ENCODE measurements around the gene IPO11.
"Not testable (repeated sequence)": the region's sequence is repeated elsewhere in the genome, so short reads cannot be mapped to it uniquely, and the experiment has no call there.

Gene IPO11

DNA sequence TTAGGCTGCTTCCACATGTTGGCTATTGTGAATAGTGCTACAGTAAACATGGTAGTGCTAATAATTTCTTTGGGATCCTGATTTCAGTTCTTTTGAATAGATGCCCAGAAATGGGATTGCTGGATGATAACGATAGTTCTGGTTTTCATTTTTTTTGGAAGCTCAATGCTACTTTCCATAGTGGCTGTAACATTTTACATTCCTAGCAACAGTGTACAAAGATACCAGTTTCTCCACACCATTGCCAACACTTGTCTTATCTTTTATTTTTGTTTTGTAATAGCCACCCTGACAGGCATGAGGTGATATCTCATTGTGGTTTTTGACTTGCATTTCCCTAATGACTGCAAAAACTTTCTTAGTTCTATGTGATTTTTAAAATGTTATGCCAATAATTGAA, 97.2 kb downstream of the IPO11 start (continued):
- TF ChIP-seq, protein P1, sequence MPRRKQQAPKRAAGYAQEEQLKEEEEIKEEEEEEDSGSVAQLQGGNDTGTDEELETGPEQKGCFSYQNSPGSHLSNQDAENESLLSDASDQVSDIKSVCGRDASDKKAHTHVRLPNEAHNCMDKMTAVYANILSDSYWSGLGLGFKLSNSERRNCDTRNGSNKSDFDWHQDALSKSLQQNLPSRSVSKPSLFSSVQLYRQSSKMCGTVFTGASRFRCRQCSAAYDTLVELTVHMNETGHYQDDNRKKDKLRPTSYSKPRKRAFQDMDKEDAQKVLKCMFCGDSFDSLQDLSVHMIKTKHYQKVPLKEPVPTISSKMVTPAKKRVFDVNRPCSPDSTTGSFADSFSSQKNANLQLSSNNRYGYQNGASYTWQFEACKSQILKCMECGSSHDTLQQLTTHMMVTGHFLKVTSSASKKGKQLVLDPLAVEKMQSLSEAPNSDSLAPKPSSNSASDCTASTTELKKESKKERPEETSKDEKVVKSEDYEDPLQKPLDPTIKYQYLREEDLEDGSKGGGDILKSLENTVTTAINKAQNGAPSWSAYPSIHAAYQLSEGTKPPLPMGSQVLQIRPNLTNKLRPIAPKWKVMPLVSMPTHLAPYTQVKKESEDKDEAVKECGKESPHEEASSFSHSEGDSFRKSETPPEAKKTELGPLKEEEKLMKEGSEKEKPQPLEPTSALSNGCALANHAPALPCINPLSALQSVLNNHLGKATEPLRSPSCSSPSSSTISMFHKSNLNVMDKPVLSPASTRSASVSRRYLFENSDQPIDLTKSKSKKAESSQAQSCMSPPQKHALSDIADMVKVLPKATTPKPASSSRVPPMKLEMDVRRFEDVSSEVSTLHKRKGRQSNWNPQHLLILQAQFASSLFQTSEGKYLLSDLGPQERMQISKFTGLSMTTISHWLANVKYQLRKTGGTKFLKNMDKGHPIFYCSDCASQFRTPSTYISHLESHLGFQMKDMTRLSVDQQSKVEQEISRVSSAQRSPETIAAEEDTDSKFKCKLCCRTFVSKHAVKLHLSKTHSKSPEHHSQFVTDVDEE (CRISPR knock-in tag; IDR thresholded peaks at IDR 0.05): no peak
- TF ChIP-seq, protein P2, sequence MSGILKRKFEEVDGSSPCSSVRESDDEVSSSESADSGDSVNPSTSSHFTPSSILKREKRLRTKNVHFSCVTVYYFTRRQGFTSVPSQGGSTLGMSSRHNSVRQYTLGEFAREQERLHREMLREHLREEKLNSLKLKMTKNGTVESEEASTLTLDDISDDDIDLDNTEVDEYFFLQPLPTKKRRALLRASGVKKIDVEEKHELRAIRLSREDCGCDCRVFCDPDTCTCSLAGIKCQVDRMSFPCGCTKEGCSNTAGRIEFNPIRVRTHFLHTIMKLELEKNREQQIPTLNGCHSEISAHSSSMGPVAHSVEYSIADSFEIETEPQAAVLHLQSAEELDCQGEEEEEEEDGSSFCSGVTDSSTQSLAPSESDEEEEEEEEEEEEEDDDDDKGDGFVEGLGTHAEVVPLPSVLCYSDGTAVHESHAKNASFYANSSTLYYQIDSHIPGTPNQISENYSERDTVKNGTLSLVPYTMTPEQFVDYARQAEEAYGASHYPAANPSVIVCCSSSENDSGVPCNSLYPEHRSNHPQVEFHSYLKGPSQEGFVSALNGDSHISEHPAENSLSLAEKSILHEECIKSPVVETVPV (CRISPR knock-in tag; IDR thresholded peaks at IDR 0.05): no peak
- no peak for TF ChIP-seq ARNTL (CRISPR knock-in tag; IDR thresholded peaks at IDR 0.05; ENCODE audit: borderline replicate concordance, low read depth)
- TF ChIP-seq BACH2 (CRISPR knock-in tag; IDR thresholded peaks at IDR 0.05; ENCODE audit: borderline replicate concordance): no peak

GRCh38 chr5:62513085-62513484, 100.5 kb downstream of the IPO11 start:
- ATAC-seq: not testable (repeated sequence)

DNA sequence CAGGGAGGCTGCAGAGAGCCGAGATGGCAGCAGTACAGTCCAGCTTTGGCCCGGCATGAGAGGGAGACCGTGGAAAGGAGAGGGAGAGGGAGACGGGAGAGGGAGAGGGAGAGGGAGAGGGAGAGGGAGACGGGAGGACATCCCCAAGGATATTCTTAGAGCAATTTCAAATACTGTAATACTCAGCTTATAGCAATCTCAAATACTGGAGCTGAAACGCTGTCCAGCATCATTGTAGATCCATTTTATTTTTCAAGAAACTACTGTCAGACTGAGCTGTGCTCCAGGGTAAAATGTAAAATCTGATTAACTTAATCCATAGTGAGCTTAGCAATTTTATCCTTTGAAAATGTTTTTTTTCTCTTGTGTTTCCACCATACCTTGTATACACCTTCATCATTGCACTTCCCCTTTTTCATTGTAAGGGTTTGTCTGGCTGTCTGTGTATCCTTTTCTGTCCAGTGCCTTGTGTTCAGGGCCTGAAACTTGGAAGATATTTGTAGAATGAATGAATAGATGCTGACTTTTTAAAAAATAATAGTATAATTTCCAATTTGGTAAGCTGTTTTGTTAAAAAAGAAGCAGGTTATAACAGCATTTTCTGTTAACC, 102.1 kb downstream of the IPO11 start:
- TF ChIP-seq PPARA (CRISPR knock-in tag; IDR thresholded peaks at IDR 0.05; ENCODE audit: borderline replicate concordance) (no peak), ZNF8 (CRISPR knock-in tag; IDR thresholded peaks at IDR 0.05) (no peak), OSR1 (CRISPR knock-in tag; IDR thresholded peaks at IDR 0.05) (no peak), ZFP30 (CRISPR knock-in tag; IDR thresholded peaks at IDR 0.05) (no peak), ZNF70 (CRISPR knock-in tag; IDR thresholded peaks at IDR 0.05) (no peak), SNAI2 (CRISPR knock-in tag; IDR thresholded peaks at IDR 0.05) (no peak), GLIS3 (CRISPR knock-in tag; IDR thresholded peaks at IDR 0.05) (no peak)
- TF ChIP-seq, protein P1 (CRISPR knock-in tag; IDR thresholded peaks at IDR 0.05): no peak
- no peak for ATAC-seq

DNA sequence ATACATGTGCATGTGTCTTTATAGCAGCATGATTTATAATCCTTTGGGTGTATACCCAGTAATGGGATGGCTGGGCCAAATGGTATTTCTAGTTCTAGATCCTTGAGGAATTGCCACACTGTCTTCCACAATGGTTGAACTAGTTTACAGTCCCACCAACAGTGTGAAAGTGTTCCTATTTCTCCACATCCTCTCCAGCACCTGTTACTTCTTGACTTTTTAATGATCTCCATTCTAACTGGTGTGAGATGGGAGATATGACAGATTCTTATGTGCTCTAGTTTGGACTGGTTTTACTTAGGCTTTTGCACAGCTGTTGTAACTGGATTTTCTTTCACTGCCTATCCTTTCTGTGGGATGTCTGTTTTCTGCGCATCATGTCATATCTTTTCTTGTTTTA, 108.2 kb downstream of the IPO11 start:
- ATAC-seq: not testable (repeated sequence)

GRCh38 chr5:62521319-62521718, 108.8 kb downstream of the IPO11 start:
- ATAC-seq: no peak
- TF ChIP-seq ISL1 (CRISPR knock-in tag; IDR thresholded peaks at IDR 0.05) (no peak), CREB5 (CRISPR knock-in tag; IDR thresholded peaks at IDR 0.05; ENCODE audit: low read depth) (no peak), GLIS3 (CRISPR knock-in tag; IDR thresholded peaks at IDR 0.05) (no peak), CSDC2 (CRISPR knock-in tag; IDR thresholded peaks at IDR 0.05) (no peak), ZNF565 (CRISPR knock-in tag; conservative IDR thresholded peaks at IDR 0.05; ENCODE audit: low read depth) (no peak), TOX (CRISPR knock-in tag; IDR thresholded peaks at IDR 0.05; ENCODE audit: borderline replicate concordance) (no peak), ZNF8 (CRISPR knock-in tag; IDR thresholded peaks at IDR 0.05) (no peak), RARB (CRISPR knock-in tag; IDR thresholded peaks at IDR 0.05) (no peak), TCF4 (CRISPR knock-in tag; IDR thresholded peaks at IDR 0.05; ENCODE audit: borderline replicate concordance) (no peak), OSR1 (CRISPR knock-in tag; IDR thresholded peaks at IDR 0.05) (no peak), PPARA (CRISPR knock-in tag; IDR thresholded peaks at IDR 0.05; ENCODE audit: borderline replicate concordance) (no peak)
- TF ChIP-seq, protein P1 (CRISPR knock-in tag; IDR thresholded peaks at IDR 0.05): no peak
